22Rv1 (cell line): ENCODE data around the gene PHYH.

Source experiments
- H3K27ac ChIP-seq: fragments of 450-650 bp; 2 replicates; pipeline ENCODE4 v1.5.1; 2017
- CTCF ChIP-seq: fragments of 450-650 bp; IDR thresholded peaks from 2 replicates; pipeline ENCODE4 v1.5.1; 2017; ENCODE audit warnings: mild to moderate bottlenecking
- ZFX ChIP-seq: fragments of 450-650 bp; IDR thresholded peaks from 2 replicates; pipeline ENCODE4 v1.6.1; 2017; ENCODE audit warnings: antibody characterized with exemption, borderline replicate concordance

PHYH gene

DNA sequence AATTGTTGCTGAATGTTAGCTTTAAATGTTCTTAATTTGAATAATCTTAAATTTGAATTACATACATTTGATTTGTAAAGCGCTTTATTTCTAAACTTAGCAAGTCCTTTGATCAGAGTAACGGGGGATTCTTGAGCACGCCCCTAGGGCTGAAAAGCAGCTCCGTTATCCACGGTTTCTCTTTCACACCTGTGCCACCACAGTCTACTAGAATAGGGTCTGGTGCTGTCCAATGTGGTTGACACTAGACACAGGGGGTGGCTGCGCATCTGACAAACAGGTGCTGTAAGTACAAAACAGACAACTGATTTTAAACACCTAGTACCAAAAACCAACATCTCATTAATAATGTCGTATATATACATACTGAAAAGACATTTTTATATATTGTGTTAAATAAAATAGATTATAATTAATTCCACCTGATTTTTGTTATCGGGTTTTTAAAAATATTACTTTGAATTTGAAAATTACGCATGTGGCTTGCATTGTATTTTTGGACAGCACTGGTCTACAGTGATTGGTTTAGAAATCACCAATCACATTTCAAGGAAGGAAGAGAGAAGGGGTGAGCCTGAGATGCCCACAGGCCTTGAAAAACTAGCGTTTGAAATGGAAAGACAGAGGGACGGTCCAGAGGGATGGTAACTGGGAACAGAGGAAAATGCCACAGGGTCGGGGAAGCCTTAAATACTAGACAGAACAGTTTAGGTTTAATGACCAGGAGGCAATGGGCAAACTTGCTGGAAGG is 40.9 kb upstream of the PHYH start:
- H3K27ac ChIP-seq, result no peak overlapping the region
- no peak for TF ChIP-seq CTCF
- no peak for TF ChIP-seq ZFX

DNA sequence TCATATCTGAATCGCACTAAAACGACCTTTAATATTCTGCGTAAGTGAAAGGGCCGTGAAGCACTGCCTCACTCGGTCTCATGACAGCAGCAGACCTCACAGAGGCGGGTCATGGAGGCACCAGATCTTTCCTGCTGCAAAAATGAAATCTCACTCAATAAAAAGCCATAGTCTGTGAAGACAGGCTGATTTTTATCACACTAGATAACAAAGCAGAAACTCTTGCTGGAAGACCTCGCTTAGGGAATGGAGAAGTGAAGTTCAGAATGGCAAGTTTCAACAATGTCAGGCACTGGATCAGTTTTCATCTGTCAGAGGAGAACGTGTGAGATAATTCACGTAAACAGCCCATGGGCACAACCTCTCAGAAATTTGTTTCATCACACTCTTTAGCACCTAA is 40.2 kb upstream of the PHYH start:
- no peak overlapping the region for H3K27ac ChIP-seq
- TF ChIP-seq CTCF (no peak), ZFX (no peak)

- TF ChIP-seq ZFX (no peak), CTCF (no peak)
- no peak overlapping the region for H3K27ac ChIP-seq
Observed at GRCh38 chr10:13338390-13339110, 38.7 kb upstream of the PHYH start.

GRCh38 chr10:13337827-13338196 is 37.9 kb upstream of the PHYH start:
- TF ChIP-seq ZFX (no peak), CTCF (no peak)
- H3K27ac ChIP-seq, result no peak overlapping the region

- H3K27ac ChIP-seq, result no peak overlapping the region
- TF ChIP-seq ZFX, result no peak
- TF ChIP-seq CTCF, result no peak
Observed at GRCh38 chr10:13337128-13337826, 37.4 kb upstream of the PHYH start.

- no peak overlapping the region for H3K27ac ChIP-seq
- TF ChIP-seq CTCF (no peak), ZFX (no peak)
Observed at GRCh38 chr10:13335881-13336280, 36.0 kb upstream of the PHYH start.

DNA sequence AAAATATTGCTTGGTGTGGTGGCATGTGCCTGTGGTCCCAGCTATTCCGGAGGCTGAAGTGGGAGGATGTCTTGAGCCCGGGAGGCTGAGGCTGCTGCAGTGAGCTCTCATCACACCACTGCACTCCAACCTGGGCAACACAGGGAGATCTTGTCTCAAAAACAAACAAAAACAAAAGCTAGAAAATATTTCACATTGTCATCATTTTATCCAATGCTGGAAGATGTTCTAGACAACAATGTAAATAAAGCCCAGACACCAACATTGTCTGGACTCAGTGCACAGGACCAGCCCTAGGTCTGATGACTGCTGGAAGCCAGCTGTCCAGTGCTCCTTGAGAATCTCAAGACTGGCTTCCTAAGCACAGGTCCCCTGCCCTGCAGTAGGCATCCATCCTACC is 34.7 kb upstream of the PHYH start:
- no peak for TF ChIP-seq CTCF
- TF ChIP-seq ZFX, result no peak
- no peak overlapping the region for H3K27ac ChIP-seq
